OCI-LY3 (cell line): ENCODE data around the gene BIVM.

Experiments used
- EZH2phosphoT487 ChIP-seq: fragments of 200-600 bp; shearing (Covaris generic); IDR thresholded peaks from 2 replicates; pipeline ENCODE4 v1.6.1; 2018; ENCODE audit warnings: antibody characterized with exemption, mixed run types, low read depth
- TF ChIP-seq, protein P1 (sequence below): fragments of 200-600, 300-600 bp; sonication (generic); IDR thresholded peaks from 2 replicates; pipeline ENCODE4 v1.5.1; 2014; ENCODE audit warnings: antibody characterized with exemption, low read length, low read depth

- TF ChIP-seq, protein P1, sequence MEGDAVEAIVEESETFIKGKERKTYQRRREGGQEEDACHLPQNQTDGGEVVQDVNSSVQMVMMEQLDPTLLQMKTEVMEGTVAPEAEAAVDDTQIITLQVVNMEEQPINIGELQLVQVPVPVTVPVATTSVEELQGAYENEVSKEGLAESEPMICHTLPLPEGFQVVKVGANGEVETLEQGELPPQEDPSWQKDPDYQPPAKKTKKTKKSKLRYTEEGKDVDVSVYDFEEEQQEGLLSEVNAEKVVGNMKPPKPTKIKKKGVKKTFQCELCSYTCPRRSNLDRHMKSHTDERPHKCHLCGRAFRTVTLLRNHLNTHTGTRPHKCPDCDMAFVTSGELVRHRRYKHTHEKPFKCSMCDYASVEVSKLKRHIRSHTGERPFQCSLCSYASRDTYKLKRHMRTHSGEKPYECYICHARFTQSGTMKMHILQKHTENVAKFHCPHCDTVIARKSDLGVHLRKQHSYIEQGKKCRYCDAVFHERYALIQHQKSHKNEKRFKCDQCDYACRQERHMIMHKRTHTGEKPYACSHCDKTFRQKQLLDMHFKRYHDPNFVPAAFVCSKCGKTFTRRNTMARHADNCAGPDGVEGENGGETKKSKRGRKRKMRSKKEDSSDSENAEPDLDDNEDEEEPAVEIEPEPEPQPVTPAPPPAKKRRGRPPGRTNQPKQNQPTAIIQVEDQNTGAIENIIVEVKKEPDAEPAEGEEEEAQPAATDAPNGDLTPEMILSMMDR: no peak
- TF ChIP-seq EZH2phosphoT487: no peak
Measured at GRCh38 chr13:102758842-102759241, 40.1 kb upstream of the BIVM start.
